Measurements from ENCODE around the gene SPAG9.
A peak's percentile ranks its signal among the peaks of the same experiment; 100 is the strongest.

The SPAG9 gene

DNA sequence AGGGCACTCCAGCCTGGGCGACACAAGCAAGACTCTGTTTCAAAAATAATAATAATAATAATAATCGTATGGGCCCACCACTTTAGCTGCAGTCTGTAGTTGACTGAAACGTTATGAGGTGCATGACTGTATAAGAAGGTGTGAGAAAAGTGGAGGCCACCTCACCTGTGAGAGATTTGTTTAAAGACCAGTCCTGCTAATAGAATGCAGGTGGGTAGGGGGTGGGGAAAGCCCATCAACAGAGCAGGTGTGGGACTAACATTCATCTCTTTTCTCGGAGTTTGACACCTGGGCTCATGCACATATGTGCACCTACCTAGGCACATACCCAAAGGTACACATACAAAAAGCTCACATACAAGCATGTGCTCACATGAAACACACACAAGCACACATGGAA is 186.5 kb downstream of the SPAG9 start:
- DNase-seq: no peak

DNA sequence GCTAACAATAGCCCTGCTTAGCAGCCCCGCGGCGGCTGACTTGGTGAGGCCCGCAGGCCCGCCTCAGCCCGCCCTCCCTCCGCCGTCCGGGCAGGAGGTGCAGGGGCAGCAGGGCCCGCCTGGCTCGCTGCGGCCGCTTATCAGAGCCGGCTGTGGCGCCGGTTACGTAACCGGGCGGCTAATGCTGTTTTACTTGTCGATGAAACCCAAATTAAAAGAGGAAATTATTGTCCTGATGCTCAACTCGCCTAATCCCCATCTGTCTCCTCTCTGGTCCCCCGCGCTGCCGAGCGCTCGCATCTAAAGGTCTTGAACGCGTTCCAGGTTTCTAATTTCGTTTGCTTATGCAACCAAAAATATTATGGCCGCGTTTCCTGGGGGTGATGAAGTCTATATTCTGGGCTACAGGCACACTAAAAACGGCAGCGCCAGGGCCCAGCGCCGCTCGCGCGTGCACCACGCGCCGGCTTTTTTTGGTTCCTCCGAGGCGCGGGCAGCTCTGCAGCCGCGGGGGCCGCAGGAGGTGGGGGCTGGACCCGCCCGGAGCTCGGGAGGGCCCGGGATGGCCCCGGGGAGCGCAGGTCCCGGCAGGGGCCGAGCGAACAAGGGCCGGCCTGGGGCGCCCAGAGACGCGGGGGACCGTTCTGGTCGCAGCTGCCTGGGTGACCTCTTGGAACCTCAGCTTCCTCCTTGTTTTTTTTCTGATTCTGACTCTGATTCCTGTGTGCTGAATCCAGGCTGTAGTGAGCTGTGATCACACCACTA is 189.3 kb downstream of the SPAG9 start:
- DNase-seq: peak; percentile 50

DNA sequence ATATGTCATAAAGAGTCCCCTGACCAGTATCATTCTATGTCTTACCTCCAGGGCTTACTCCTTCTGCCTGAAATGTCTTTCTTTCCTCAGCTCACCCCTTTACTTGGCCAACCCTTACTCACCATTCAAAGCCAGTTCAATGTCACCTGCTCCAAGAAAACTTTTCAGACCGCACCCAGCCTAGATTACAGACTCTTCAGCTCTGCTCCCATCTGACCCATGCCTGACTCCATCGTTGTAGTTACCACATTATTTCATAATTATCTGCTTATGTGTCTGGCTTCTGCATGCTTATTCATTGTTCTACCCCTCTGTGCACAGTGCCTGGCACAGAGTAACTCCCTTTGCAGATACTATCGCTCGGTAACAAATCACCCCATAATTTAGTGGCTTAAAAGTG is 192.0 kb downstream of the SPAG9 start:
- no peak for DNase-seq

DNA sequence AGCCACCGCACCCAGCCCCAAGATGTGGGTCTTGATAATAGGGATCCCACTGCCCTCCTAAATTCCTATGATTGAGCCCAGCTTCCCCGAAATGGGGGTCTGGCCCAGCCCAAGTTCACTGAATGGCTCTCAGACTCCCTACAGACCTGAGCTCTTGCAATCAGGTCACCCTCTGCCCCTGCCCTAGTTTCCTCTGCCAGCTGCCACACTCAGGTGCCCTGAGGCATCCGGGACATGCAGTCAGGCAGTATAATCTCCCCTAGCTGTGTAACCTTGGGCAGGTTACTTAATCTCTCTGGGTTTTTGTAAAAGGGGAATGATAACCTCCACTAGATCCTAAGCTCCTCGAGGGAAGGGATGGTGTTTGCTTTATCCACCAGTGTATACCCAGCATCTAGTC is 193.4 kb downstream of the SPAG9 start:
- DNase-seq: no peak

DNA sequence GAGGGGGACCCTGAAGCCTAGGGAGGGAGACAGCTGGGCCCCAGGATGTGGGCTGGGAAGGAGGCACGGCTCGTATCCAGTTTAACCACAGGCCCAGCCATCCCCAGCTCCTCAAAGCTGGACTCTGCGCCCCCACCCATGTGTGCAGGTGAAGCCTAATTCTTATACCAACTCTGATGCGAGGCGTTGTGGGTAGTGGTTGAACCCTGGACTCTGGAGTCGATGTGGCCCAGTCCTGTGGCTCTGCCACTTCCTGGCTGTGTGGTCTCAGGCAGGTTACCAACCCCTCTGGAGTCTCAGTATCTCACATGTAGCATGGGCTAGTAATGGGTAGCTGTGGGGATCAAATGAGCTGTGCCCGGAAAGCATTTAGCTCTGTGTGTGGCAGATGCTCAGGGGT is 194.1 kb downstream of the SPAG9 start:
- DNase-seq: no peak

DNA sequence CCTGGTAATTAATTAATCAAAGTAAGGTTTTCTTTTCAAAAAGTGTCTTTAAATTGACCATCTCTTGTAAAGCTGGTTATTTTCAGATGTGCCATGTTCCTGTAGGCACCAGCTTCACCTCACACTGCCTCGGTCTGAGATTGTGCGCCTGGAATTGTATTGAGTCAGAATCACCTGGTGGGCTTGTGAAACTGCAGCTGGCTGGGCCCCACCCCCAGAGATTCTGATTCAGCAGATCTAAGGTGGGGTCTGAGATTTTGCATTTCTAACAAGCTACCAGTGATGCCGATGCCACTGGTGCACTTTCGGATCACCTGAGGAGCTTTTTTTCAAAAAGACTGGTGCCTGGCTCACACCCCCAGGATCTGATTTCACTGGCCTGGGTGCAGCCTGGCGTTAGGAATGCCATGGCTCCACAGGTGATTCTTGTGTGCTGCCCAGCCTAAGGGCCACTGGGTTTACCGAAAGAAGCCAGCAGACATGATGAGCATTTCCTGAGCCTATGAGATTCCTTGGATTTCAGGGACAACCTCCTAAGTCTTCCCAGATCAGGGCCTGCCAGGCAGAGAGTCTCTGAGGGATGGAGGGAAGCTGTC is 195.3 kb downstream of the SPAG9 start:
- DNase-seq: no peak

DNA sequence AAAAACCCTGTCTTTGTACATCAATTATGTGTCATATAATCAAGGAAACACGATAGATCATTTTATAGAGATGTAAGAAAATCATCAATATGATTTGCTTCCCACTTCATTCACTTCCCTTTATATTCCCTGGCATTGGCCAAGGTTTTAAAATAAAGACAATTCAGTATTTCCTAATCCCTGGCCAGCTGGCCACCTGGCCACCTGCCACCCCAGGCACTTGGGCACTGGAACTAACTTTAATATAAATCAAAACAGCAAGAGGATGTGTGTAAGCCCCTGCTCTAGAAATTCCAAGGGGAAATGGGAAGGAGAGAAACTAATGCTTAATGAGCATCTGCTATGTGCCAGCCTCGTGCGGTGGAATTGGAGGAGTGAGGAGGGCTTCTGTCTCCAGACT is 195.9 kb downstream of the SPAG9 start:
- no peak for DNase-seq

DNA sequence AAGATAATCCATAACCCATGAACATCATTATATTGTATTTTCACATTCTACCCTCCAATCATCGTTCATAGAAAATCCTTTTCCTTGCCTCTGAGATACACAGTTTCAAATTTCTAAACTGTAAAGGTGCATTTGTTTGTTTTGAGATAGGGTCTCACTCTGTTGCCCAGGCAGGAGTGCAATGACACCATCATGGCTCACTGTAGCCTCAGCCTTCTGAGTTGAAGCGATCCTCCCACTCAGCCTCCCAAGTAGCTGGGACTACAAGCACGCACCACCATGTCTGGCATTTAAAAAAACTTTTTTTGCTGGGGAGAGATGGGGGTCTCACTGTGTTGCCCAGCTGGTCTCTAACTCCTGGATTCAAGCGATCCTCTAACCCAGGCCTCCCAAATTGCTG is 196.4 kb downstream of the SPAG9 start:
- no peak for DNase-seq

DNA sequence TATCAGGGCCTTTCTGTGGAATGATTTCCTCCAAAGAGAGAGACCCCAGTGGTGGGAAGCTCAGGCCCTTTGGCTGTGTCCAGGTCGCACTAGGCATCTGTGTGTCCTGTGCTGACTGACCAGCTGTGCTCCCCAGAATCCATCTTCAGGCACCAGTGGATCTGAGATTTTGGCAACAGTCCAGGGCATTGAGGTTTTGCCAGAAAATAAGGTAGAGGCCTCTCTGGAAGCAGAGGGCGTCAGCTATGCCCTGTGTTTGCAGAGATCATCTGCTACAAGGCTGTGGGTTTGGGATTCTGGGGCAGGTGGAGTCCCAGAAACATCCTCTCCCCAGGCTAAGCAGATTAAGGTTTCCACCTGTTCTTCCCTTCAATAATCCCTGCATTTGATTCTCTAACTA is 197.1 kb downstream of the SPAG9 start:
- DNase-seq: no peak

DNA sequence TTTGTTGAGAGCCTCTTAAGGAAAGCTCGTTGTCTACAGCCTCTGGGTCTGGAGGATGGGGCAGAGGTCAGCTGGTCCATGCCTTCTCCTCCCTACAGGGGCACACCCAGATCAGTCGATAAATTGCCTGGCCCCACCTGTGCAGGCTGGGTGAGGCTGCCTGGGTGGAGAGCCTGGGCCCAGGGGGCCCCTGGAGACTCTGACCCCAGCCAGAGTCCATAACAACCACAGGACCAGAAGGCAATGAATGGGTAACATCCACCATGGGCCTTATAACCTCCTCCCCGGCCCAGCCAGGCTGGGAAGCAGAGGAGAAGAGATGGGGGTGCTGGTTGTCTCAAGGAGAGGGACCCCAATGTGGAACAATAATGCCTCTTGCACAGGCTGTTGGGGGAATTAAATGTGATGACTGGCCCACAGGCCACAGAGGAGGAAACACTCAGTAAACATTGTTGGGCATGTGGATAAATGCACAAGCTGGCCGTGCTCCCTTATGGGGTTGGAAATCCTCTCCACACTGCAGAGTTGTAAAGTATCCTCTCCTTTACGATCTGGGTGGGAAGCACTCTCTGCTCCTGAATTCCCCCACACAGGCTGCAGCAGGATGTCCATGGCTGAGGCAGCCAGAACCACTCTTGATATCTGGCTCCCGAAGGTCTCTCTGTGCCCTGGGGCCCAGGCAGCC is 197.8 kb downstream of the SPAG9 start:
- no peak for DNase-seq

DNA sequence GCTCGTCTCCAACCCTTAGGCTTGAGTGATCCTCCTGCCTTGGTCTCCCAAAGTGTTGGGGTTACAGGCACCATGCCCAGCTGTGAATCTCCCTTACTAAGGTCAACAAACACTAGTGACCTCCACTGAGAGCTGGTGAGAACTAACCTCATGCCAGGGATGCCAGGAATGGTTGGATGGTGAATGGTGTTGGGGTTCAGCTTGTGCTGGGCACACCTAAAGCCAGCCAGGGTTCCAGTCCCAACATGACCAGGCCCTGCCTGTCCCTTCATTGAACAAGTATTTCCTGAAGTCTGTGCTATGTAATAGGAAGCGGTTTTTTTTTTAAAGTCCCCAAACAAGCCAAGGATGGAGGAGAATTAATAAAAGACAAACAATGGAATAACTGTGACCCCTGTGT is 198.6 kb downstream of the SPAG9 start:
- DNase-seq: no peak

DNA sequence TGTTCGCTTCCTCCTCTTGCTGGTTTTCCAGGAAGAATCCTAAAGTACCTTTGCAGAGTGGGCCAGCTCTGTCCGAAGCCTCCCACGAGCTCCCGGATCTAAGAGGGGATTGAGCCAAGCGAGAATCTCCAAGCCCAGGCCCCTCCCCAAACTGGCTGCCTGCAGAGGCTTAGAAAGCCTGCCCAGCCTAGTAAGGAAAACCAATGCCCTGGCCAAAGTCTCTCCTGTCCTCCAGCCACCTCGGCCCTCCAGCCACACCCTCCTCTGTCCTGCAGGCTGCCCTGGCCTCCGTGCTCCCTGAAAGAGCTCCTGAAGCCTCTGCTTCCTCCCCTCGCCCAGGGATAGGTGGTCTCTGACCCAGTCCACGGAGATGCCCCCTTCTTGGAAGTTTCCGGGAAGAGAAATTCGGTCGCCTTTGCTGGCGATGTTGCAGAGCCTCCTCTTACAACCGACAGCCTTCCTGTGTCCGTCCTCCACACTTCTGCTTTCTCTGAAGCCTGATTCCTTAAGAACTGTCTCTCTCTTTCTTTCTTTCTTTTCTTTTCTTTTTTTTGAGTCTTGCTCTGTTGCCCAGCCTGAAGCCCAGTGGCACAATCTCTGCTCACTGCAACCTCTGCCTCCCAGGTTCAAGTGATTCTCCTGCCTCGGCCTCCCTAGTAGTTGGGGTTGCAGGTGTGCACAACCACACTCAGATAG is 199.6 kb downstream of the SPAG9 start:
- no peak for DNase-seq

DNA sequence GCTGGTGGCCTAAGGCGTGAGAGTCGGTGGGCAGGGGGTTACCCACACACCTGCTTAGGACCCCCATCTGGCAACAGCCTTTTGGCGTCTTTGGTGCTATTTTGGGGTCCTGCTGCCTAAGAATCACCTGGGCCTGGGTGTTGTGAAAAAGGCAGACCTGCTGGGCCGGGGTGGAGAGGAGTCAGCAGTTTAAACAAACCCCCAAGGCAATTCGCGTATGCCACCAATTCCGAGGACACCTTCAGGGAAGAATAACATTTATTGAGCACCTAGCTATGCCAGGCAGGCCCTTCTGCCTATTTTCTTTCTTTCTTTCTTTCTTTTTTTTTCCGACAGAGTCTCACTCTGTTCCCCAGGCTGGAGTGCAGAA is 200.6 kb downstream of the SPAG9 start:
- DNase-seq: no peak

DNA sequence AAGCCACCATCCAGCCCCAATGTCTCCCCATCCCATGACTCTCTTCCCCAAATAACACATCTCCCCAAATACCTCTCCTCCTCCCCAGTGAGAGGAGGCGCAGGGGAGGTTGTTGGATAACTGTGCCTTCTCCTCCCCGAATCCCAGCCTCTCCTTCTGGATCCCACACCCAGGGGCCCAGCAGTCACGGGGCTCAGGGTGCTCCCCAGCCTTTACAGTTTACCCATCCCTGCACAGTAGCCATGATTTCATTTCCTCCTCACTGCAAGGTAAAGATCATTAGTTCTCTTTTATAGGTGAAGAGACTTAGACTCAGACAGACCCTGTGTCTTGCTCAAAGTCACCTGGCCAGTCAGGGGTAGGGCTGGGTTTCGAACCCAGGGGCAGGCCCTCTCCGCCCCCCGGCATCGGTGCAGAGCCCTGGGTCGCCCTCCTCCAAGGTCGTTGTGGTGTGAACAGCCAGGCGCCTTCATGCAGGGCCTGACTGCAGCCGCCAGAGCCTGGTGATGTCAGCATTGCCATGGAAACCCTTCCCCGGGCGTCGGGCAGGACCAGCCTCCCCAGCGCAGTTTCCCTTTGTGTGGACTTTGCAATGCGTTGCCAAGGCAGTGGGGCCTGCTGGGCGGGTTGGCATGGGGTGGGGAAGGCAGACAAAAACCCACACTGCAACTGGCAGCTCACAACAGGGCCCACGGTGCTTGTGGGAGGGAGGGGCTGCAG is 201.2 kb downstream of the SPAG9 start:
- peak; percentile 95 for DNase-seq

DNA sequence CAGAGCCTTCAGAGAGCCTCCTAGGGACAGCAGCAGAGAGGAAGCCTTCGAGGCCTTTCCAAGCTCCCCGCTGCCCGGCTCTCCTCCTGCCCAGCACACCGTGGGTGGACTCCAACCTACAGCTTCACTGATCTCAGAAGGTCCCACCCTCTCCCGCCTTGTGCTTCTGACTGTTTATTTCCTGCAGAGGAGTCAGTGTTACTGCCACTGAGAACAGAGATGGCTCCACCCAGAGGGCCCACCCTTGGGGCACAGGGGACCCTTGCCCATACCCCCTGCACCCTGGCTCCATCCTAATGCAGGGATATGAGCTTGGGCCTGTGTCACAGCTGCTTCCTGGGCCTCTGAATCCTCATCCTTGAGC is 201.8 kb downstream of the SPAG9 start:
- peak; percentile 37 for DNase-seq

DNA sequence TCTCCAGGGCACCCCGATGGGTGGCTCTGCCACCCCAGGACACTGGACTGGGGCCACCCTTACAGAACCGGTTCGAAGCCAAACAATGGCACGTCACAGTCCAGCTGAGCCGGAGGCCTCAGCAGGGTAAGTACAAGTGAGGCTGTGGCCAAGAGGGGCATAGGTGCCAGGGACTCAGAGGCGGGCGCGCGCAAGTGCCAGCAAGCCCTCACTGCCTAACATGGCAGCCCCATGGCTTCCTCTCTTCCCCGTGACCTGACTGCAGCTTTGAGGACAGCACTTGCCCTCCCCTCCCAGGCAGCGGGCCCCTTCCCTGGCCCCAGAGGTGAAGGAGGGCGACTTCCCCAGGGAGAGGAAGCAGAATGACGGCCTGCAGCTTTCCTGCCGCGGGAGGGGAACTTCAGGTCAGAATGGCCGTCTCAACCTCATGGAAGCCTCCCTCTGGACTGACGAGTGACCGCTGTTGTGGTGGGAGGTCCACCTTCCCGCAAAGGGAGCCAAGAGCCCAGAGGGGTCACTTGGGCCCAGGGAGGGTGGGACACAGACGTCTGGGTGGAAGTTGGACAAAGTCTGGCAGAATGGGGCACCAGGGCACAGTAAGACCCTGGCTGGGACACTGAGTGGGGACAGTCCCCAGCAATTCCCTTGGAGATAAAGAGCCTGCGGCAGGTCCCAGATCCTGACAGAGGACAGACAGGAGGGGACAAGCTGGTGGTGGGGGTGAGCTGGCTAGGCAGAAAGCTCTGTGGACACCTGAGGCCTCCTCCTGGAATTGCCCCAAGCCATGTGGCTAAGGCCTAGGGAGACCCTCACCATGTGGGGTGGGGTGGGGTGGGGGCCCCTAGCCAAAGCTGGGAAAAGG is 202.4 kb downstream of the SPAG9 start:
- peak; percentile 53 for DNase-seq

DNA sequence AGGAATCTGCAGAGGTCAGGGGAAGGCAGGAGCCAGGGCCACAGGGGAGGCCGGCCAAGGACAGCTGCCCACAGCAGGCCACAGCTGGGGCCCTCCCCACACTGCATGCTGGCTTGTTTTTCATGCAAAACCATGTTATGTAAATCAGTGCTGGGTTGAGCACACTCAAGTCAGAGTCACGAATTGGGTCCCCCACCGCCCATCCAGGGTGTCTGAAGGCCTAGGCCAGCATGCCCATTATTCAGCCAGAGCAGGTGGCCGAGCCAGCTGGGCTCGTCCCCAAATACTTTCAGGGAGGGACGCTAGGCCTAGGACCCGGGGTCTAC is 203.3 kb downstream of the SPAG9 start:
- no peak for DNase-seq

DNA sequence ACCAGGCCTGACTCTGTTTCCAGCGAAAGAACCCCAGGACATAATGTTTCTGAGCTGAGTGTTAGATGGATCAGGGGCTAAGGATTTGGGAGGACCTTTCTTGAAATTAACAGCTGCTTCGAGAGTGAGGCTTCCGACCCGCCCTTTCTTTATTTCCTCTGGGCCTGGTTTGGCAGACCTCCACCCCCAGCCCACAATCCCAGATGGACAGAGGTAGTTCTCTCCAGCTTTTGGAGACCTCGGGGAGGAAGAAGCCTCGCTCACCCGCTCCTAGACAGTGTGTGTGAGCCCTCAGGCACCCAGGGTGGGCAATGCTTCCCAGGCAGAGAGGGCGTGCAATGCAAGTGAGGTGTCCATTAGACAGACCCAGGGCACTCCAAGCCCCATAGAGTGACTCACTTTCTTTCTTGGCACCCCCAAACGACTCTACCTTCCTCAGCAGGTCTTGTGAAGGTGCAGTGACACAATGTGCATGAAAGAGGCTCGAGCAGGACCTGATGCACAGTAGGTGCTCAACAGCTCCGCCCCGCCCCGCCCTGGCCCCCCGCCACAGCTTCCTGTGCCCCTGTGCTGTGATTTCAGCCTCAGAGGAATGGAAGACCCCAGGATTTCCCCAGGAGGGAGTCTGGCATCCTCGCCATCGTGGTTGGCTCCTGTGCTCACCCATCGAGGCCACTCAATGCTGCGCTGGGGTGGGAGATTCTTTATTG is 203.8 kb downstream of the SPAG9 start:
- no peak for DNase-seq

DNA sequence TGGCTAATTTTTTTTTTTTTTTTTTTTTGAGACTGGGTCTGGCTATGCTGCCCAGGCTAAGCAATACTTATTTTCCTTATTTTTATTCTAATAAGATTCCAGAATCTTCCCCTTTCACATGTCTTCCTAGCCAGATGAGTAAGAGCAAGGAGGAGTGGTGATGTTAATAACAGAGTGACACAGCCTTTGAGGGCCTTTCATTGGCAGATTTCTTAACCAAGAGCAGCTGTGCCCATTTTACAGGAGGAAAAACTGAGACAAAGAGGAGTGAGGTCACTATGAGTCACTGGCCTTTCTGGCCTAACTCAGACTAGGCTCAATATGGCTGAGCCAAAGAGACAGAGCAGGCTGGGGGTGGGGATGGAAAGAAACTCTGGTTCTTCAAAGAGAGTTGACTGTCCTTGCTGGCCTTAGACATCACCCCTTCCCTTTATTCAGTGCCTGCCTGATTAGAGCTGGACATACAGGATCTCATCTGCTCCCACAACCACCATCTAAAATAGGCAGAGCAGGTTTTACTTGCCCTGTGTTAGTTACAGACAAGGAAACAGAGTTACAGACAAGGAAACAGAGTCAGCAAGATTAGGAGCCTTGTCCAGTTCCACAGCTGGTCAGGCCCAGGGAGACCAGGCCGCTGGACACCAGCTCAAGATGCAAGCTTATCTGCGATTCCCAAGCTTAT is 204.5 kb downstream of the SPAG9 start:
- no peak for DNase-seq

DNA sequence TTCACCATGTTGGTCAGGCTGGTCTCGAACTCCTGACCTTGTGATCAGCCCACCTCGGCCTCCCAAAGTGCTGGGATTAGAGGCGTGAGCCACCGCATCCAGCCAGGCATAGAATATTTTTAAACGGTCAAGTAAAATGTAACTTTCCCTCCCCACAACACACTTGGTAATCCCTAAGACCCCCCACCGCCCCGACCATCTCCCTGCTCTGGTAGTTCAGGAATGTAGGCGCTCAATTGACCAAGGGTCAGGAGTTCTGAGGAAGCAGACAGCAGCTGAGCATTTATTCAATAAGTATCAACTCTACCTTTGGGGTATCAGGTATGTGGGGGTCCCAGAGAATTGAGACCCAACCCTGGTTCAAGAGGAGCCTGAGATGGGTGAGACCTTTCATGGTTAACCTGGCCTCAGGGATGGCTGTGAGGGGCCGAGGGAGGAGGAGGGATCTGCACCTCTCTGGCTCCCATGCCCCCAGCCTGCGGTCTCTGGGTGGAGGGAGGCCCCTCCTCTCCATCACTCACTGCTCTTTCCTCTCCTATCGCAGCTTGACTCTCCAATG is 206.1 kb downstream of the SPAG9 start:
- DNase-seq: no peak

DNA sequence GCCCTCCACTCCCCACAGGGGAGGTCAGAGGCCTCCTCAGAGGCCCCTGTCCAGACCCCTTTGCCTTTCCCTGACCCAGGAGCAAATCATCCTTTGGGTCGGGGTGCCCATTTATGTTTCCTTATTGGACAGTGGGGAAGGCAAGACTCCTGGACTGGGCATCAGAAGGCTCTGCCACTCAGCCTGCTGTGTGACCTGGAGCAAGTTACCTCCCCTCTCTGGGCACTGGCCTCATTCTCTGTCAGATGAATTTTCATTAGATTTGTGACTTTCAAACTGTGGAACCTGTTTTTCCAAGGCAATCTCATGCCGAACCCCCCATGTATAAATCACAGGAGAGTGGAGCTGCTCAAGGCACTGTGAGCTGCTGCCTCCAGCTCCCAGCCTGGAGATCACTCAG is 207.5 kb downstream of the SPAG9 start:
- DNase-seq: no peak
